Neural progenitor cell (in vitro differentiated cells): ENCODE results near the gene OAS1.

Source experiments
- EZH2 ChIP-seq: fragments of 200-600 bp; sonication (generic); IDR thresholded peaks from 2 replicates; pipeline ENCODE4 v1.6.1; 2017; ENCODE audit warnings: antibody characterized with exemption, mild to moderate bottlenecking, moderate library complexity
- EZH2phosphoT487 ChIP-seq: fragments of 200-600 bp; sonication (generic); IDR thresholded peaks from 2 replicates; pipeline ENCODE4 v1.6.1; 2017; ENCODE audit warnings: antibody characterized with exemption
- TF ChIP-seq, protein P1 (sequence below): fragments of 200-600 bp; sonication (generic); IDR thresholded peaks from 2 replicates; pipeline ENCODE4 v1.5.1; 2017; ENCODE audit warnings: antibody characterized with exemption, mild to moderate bottlenecking

DNA sequence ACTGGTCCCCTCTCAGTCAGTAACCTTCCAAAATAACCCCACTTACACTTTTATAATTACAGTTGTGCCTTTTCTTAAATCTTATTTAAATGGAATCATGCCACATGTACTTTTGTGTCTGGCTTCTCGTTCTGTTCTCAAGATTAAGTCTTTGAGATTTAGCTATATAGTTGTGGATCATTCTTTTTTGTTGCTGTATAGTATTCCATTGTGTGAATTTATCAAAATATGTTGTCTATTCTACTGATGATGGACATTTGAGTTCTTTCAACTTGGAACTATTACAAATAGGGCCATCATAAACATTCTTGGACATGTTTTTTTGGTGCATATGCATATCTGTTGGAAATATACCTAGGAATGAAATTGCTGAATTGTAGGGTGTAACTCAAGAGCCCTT is 40.6 kb downstream of the OAS1 start:
- TF ChIP-seq, protein P1, sequence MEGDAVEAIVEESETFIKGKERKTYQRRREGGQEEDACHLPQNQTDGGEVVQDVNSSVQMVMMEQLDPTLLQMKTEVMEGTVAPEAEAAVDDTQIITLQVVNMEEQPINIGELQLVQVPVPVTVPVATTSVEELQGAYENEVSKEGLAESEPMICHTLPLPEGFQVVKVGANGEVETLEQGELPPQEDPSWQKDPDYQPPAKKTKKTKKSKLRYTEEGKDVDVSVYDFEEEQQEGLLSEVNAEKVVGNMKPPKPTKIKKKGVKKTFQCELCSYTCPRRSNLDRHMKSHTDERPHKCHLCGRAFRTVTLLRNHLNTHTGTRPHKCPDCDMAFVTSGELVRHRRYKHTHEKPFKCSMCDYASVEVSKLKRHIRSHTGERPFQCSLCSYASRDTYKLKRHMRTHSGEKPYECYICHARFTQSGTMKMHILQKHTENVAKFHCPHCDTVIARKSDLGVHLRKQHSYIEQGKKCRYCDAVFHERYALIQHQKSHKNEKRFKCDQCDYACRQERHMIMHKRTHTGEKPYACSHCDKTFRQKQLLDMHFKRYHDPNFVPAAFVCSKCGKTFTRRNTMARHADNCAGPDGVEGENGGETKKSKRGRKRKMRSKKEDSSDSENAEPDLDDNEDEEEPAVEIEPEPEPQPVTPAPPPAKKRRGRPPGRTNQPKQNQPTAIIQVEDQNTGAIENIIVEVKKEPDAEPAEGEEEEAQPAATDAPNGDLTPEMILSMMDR, result no peak
- TF ChIP-seq EZH2, result no peak
- TF ChIP-seq EZH2phosphoT487, result no peak
